Occipital lobe (tissue), 2 donors: ENCODE data around the gene ABCB10. TPM values are rescaled to one million over a fixed set of nuclear protein-coding genes. Genes with fewer than 3 reads are reported as not detected.
"Not testable (repeated sequence)": the region's sequence is repeated elsewhere in the genome, so short reads cannot be mapped to it uniquely, and the experiment has no call there.

ENCODE experiments used
- DNase-seq: peaks from one replicate; lab custom pipeline; 2025; lab: John Stamatoyannopoulos, UW
- total RNA-seq: library from RNA; depleted of rRNA; stranded (reverse); fragments of >200 nt; gene quantifications from one replicate; pipeline ENCODE4 v1.2.3, GENCODE V29; 2014

ABCB10 gene
- total RNA-seq, 1 donor from 2014 or later, result 17.3 TPM

GRCh38 chr1:229537894-229538293 is 20.6 kb downstream of the ABCB10 start:
- no peak for DNase-seq

- DNase-seq, result no peak
These were observed 21.5 kb downstream of the ABCB10 start for GRCh38 chr1:229536982-229537381.

GRCh38 chr1:229535230-229535629 is 23.3 kb downstream of the ABCB10 start:
- no peak for DNase-seq

GRCh38 chr1:229531326-229531725 is 27.2 kb downstream of the ABCB10 start:
- DNase-seq, result no peak

- no peak for DNase-seq
These were observed 28.9 kb downstream of the ABCB10 start for GRCh38 chr1:229529639-229530038.

GRCh38 chr1:229526695-229527094 is 31.8 kb downstream of the ABCB10 start:
- no peak for DNase-seq

GRCh38 chr1:229523052-229523451 is 35.5 kb downstream of the ABCB10 start:
- no peak for DNase-seq

- peak; percentile 26 for DNase-seq
These were observed 43.8 kb downstream of the ABCB10 start for GRCh38 chr1:229514578-229515275.

- DNase-seq, result not testable (repeated sequence)
These were observed 46.9 kb downstream of the ABCB10 start for GRCh38 chr1:229511625-229512024.

GRCh38 chr1:229511201-229511600 is 47.3 kb downstream of the ABCB10 start:
- not testable (repeated sequence) for DNase-seq

GRCh38 chr1:229509576-229509975 is 48.9 kb downstream of the ABCB10 start:
- no peak for DNase-seq

- no peak for DNase-seq
These were observed 49.6 kb downstream of the ABCB10 start for GRCh38 chr1:229508823-229509337.

- peak; percentile 96 for DNase-seq
These were observed 50.3 kb downstream of the ABCB10 start, which contains the start of gene NUP133 for GRCh38 chr1:229507951-229508822. TSS of gene NUP133 (minus strand) at chr1:229508341. CDS start at chr1:229508249, 92 bp downstream.

GRCh38 chr1:229507502-229507901 is 51.0 kb downstream of the ABCB10 start:
- no peak for DNase-seq

GRCh38 chr1:229506633-229507032 is 51.9 kb downstream of the ABCB10 start:
- no peak for DNase-seq

GRCh38 chr1:229495782-229496181 is 62.7 kb downstream of the ABCB10 start:
- no peak for DNase-seq

GRCh38 chr1:229487181-229487580 is 71.3 kb downstream of the ABCB10 start:
- DNase-seq, result no peak

GRCh38 chr1:229485318-229485717 is 73.2 kb downstream of the ABCB10 start:
- no peak for DNase-seq

- DNase-seq, result no peak
These were observed 76.0 kb downstream of the ABCB10 start for GRCh38 chr1:229482511-229482910.

GRCh38 chr1:229480495-229480894 is 78.0 kb downstream of the ABCB10 start:
- no peak for DNase-seq

- DNase-seq, result no peak
These were observed 78.7 kb downstream of the ABCB10 start for GRCh38 chr1:229479660-229480399.

- DNase-seq, result no peak
These were observed 79.7 kb downstream of the ABCB10 start for GRCh38 chr1:229478852-229479251.
